K562 (cell line): ENCODE measurements around the gene SF3B4. TPM values are rescaled to one million over a fixed set of nuclear protein-coding genes. Genes with fewer than 3 reads are reported as not detected.

ENCODE experiments used
- ARID2 ChIP-seq: fragments of 450-650 bp; IDR thresholded peaks from 2 replicates; pipeline ENCODE4 v1.6.1; 2017; ENCODE audit warnings: antibody characterized with exemption, mild to moderate bottlenecking
- CBFA2T2 ChIP-seq: fragments of 450-650 bp; conservative IDR thresholded peaks from 2 replicates; pipeline ENCODE4 v1.6.1; 2017; ENCODE audit warnings: mild to moderate bottlenecking
- CLOCK ChIP-seq: fragments of 250-450 bp; sonication (Bioruptor Pico); IDR thresholded peaks from 2 replicates; pipeline ENCODE4 v1.4.0; 2020; ENCODE audit warnings: mild to moderate bottlenecking, moderate library complexity, borderline replicate concordance
- GABPB1 ChIP-seq: sonication (generic); formaldehyde crosslinking; IDR thresholded peaks from 2 replicates; pipeline ENCODE4 v1.8.0; 2022; ENCODE audit warnings: mild to moderate bottlenecking, missing genetic modification reagents
- HDGF ChIP-seq: fragments of 450-650 bp; IDR thresholded peaks from 2 replicates; pipeline ENCODE4 v1.6.1; 2016
- LEF1 ChIP-seq: fragments of 450-650 bp; IDR thresholded peaks from 2 replicates; pipeline ENCODE4 v1.6.1; 2016; ENCODE audit warnings: mild to moderate bottlenecking
- PBX2 ChIP-seq, 2 experiments: IDR thresholded peaks in 1 of 2; conservative IDR thresholded peaks in 1 of 2; 2 replicates each; pipeline ENCODE4 v1.6.1; 2016; ENCODE audit warnings: low read depth in 2 of 2, mild to moderate bottlenecking in 1 of 2, missing compliant biosample characterization in 1 of 2, missing genetic modification characterization in 1 of 2, moderate library complexity in 1 of 2
- PHF8 ChIP-seq: fragments of 200-600 bp; sonication (generic); IDR thresholded peaks from 2 replicates; pipeline ENCODE4 v1.6.1; 2012; ENCODE audit warnings: mixed run types, mild to moderate bottlenecking, inconsistent platforms, low read length, moderate library complexity, borderline replicate concordance
- PKNOX1 ChIP-seq: fragments of 450-650 bp; IDR thresholded peaks from 2 replicates; pipeline ENCODE4 v1.6.1; 2016
- POLR2G ChIP-seq: fragments of 200-400 bp; formaldehyde crosslinking; IDR thresholded peaks from 2 replicates; pipeline ENCODE4 v1.6.1; 2017; ENCODE audit warnings: low read depth, mild to moderate bottlenecking, antibody characterized with exemption, low read length, moderate library complexity
- TCF15 ChIP-seq: fragments of 250-450 bp; sonication (Bioruptor Pico); IDR thresholded peaks from 2 replicates; pipeline ENCODE4 v1.8.0; 2022; ENCODE audit warnings: moderate library complexity, mild to moderate bottlenecking, inconsistent platforms
- TRIM25 ChIP-seq: fragments of 450-650 bp; IDR thresholded peaks from 2 replicates; pipeline ENCODE4 v1.7.0; 2016; ENCODE audit warnings: borderline replicate concordance
- TSC22D4 ChIP-seq: fragments of 450-650 bp; IDR thresholded peaks from 2 replicates; pipeline ENCODE4 v1.6.1; 2016; ENCODE audit warnings: missing genetic modification characterization, missing biosample characterization, control low read depth
- ZBTB49 ChIP-seq: sonication (generic); formaldehyde crosslinking; IDR thresholded peaks from 2 replicates; pipeline ENCODE4 v1.8.0; 2022; ENCODE audit warnings: missing genetic modification reagents, mild to moderate bottlenecking, borderline replicate concordance
- ZKSCAN8 ChIP-seq: fragments of 200-800 bp; sonication (Bioruptor generic); IDR thresholded peaks from 2 replicates; pipeline ENCODE4 v1.6.1; 2016; ENCODE audit warnings: missing genetic modification characterization, missing compliant biosample characterization
- polyA plus RNA-seq, 8 experiments: library from polyadenylated mRNA; depleted of rRNA in 4 of 8; stranded (reverse) in 5 of 8; unstranded in 3 of 8; fragments of >200 nt; fragmentation: Nextera tagmentation in 2 of 8; fragmentation: Illumina TruSeq in 1 of 8; extraction: Ambion mirVana in 2 of 8; extraction: Trizol in 1 of 8; gene quantifications; 2 replicates each; pipeline versions ENCODE4 v1.2.1 to v1.2.3, GENCODE V29; 2011 to 2014; ENCODE audit warnings: inconsistent platforms in 1 of 8, missing spikeins in 1 of 8
- total RNA-seq, 7 experiments: library from RNA; depleted of rRNA in 6 of 7; stranded (reverse); fragments of >200 nt in 6 of 7; fragmentation: Illumina TruSeq in 2 of 7; extraction: Trizol in 2 of 7; gene quantifications; 2 replicates each; pipeline versions ENCODE4 v1.2.1 to v1.2.3, GENCODE V29; 2011 to 2021; ENCODE audit warnings: low replicate concordance in 1 of 7

Gene SF3B4
- total and polyA plus RNA-seq, 9 of the 15 experiments (the other 6 are each of a cell fraction or from before 2014, with no cell fraction given): 3.0 to 88.0 (median 26.1) TPM

GRCh38 chr1:149886396-149887195 is 41.0 kb downstream of the SF3B4 start (continued):
- TF ChIP-seq CLOCK (no peak), TCF15 (CRISPR knock-in tag) (no peak), PBX2 (CRISPR knock-in tag; IDR thresholded peaks at IDR 0.05; ENCODE audit: low read depth) (no peak), PBX2 (tag; conservative IDR thresholded peaks at IDR 0.05; ENCODE audit: low read depth) (no peak), ZKSCAN8 (CRISPR knock-in tag) (0 out of 2 replicates have a peak, but pooled peaks have one; percentile 7), ZBTB49 (no peak), ARID2 (no peak; the same call in 1 of the 2 replicates), PKNOX1 (no peak), POLR2G (peak; percentile 60), TRIM25 (no peak), HDGF (no peak), CBFA2T2 (no peak), TSC22D4 (tag) (no peak), LEF1 (no peak), PHF8 (peak; percentile 52; the same call in 1 of the 2 replicates), GABPB1 (CRISPR knock-in tag) (no peak; the same call in none of the 2 replicates)
